T47D (cell line): ENCODE data around the gene PPDPF.
"Not testable (repeated sequence)": the region's sequence is repeated elsewhere in the genome, so short reads cannot be mapped to it uniquely, and the experiment has no call there.

Source experiments
- DNase-seq, 2 experiments: peaks; one replicate each; pipeline versions ENCODE4 v3.0.0 to v3.0.0-alpha.2; 2011 to 2012; ENCODE audit warnings: low read depth in 1 of 2, low spot score in 1 of 2
- JUND ChIP-seq: IDR thresholded peaks from 2 replicates; pipeline ENCODE4 v1.6.1; 2012; ENCODE audit warnings: low read depth
- in situ Hi-C: cut with HindIII; loops from 2 replicates; pipeline ENCODE4 v1.10.0; 2016; ENCODE audit warnings: low sequenced_read_pairs, low pct_unique_long_range_greater_than_20kb

PPDPF gene, protein sequence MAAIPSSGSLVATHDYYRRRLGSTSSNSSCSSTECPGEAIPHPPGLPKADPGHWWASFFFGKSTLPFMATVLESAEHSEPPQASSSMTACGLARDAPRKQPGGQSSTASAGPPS

DNA sequence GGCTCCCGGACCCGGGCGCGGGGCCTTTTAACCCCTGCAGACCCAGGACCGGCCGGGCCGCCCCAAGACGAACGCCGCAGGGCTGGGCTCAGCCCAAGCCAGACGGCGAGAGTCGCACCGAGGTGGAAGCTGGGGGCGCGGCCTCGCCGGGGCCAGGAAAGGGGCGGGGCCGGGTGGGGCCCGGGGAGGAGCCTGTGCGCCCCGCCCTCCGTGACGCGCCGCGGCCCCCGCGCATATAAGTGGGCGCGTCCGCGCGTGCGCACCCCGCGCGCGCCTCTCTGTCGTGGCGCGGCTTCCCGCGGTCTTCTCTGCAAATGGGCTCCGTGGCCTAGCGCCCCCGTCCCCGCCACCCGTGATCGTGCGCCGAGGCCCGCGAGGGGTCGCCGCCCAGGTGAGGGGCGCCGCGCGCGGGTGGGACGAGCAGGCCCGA, at the start of gene PPDPF:
TSS of gene PPDPF (plus strand) at position 262 of the 430 bp plus-strand sequence. CDS start 544 bp downstream, outside the sequence.
- in situ Hi-C loops = no loop called here
- DNase-seq = peak; percentile 92 to 99
- no peak for TF ChIP-seq JUND

DNA sequence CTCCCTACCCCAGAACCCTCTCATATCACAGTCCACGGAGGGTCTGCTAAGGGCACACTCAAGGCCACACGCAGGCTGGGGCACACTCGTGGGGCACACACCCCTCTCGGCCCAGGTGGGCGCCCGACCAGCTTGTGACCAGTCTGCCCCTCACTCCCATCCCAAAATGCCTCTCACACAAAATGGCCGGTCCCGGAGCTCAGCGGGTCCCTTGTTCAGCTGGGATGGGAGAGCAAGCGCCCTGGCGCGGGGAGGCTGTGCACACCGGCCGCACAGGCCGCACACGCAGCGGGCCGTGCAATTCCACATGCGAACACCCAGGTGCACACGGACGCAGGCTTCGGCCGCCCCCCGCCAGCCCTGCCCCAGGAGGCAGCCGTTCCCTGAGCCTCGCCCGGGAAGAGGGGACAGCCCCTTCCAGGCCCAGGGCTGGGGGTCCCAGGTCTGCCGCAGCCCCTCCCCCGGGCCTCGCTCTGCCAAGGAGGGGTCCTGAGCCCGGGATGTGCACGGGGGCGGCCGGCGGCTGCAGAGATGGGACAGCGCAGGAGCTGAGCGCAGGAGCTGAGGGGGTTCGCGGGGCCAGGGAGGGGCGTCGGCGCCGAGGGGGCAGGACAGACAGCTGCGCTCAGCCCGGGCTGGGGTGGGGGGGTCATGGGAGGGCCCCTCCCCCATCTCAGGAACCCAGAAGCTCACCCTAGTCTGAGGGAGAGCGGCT, 49.4 kb upstream of the PPDPF start:
- in situ Hi-C loops = no loop called here
- no peak for TF ChIP-seq JUND
- no peak for DNase-seq

DNA sequence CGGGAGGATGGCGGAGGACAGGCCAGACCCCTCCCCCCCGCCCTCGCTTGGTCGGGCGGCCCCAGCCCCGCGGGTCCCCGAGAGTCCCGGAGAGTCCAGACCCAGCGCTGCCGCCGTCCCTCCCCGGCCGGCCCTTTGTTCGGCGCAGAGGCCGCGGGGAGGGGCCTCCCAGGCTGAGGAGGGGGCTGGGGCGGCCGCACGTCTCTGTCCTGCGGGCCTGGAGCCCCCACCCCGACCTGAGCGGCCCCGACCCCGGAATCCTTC, 48.9 kb upstream of the PPDPF start:
- in situ Hi-C loops = no loop called here
- no peak for TF ChIP-seq JUND
- no peak for DNase-seq

DNA sequence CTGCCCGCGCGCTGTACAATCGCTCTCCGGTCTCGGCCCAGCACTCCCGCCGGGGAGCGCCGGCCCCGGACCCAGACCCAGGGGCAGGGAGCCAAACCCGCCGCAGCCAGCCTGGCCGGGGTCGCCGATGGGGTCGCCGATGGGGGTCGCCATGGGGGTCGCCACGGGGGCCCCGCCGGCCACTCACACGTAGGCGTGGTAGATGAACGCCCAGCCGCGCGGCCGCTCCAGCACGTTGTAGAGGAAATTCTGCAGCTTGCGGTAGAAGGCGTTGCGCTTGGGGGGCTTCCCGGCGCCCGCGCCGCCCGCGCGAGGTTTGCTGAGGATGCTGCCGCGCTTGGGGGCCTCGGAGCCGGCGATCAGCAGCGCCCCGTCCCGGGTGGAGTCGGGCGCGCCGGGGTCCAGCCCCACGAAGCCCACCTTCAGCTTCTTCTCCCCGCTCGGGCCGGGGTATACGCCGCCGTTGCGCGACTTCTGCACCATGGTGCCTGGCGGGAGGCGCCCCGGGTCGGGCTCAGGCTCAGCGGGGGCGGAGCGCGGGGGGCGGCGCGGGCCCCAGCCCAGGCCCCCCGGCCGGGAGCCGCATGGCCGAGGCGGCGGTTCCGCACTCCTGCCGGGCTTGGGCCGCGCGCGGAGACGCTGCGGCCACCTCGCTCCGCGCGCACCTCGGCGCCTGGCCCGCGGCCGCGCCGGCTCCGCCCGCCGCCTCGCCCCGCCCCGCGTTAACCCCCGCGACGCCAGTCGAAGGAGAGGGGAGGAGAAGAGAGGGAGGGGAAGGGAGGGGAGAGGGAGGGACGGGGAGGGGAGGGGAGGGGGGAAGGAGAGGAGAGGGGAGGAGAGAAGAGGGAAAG, 48.4 kb upstream of the PPDPF start, which contains the start of gene KCNQ2:
TSS of gene KCNQ2 (minus strand) at position 675 of the 851 bp plus-strand sequence. CDS start at position 483, 192 bp downstream.
- no peak for TF ChIP-seq JUND
- in situ Hi-C loops = no loop called here
- DNase-seq = peak in 1 of 2 experiments; percentile 56

DNA sequence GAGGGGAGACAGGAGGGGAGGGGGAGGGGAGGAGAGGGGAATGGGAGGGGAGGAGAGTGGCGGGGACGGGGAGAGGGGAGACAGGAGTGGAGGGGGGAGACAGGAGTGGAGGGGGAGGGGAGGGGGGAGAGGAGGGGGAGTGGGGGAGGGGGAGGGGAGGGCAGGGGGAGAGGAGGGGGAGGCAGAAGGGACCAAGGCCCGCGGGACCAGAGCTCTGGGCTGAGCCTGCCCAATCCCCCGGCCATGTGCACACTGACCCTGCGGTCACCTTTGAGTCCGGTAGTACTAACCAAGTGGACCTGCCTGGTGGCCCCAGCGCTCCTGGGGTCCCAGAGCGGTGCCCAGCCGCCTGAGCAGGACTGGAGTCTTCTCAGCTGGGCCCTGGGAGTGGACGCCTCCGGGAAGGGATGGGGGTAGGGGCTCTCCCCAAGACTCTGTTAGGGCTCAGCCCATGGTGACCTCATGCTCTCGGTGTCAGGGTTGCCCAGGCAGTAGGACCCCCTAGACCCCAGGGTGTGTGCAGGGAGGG, 47.6 kb upstream of the PPDPF start:
- in situ Hi-C loops = no loop called here
- DNase-seq = no peak
- TF ChIP-seq JUND = no peak

DNA sequence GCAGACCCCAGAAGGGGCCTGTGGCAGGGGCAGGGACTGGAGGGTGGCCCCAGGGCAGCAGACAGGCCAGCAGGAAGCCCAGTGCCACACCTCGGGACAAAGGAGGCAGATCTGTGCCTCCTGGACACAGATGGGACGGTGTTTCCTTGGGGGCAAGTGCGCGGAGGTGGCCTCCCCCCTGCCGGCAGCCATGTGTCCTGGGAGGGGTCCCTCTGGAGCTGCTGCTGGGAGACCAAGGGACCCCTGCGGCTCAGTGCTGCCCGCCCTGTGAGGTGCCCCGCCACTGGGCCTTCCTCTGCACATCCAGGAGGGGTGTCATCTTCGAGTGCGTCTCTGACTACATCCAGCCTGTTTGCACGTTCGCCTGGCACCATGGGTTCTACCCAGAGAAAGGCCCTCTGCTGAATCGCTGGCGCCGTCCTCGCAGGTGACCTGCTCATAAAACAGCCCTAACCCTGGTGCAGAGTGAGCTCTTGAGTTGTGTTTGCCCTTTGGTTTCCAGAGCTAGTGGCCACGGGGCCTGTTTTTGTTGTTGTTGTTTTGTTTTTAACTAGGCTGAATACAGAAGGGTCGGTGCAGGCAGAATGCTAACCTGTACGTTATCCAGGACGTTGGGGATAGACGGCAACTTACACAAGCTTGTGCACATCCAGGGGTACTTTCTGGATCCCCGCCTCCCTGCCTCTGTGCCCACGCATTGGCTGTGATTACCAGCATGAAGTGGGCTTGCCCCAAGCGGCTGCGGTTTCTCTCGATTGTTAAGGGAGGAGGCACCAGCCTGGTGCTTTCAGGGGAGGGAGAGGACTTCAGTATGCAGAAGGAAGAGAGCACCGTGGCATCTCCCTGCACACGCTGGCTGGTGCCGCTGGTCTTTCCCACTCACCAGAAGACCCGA, 46.8 kb upstream of the PPDPF start:
- DNase-seq = no peak
- TF ChIP-seq JUND = no peak
- in situ Hi-C loops = no loop called here

DNA sequence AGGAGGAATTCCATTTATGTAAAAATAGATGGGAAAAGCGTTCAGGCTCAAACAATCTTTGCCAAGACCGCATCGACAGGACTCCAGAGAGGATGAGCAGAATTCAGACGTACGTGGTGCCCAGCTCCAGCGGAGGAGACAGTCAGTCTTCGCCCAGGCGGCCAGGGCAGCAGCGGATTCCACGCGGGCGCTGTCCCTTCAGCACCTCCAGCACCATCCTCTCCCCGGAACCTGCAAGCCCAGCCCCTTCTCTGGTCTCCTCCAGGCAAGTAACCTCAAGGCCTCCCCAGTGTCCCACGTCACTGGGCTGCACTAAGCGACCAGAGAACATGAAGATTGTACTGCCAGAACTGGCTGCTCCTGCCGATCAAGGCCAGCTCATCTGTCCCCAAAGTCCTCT, 45.4 kb upstream of the PPDPF start:
- no peak for TF ChIP-seq JUND
- DNase-seq = peak; percentile 84 to 92
- in situ Hi-C loops = no loop called here

DNA sequence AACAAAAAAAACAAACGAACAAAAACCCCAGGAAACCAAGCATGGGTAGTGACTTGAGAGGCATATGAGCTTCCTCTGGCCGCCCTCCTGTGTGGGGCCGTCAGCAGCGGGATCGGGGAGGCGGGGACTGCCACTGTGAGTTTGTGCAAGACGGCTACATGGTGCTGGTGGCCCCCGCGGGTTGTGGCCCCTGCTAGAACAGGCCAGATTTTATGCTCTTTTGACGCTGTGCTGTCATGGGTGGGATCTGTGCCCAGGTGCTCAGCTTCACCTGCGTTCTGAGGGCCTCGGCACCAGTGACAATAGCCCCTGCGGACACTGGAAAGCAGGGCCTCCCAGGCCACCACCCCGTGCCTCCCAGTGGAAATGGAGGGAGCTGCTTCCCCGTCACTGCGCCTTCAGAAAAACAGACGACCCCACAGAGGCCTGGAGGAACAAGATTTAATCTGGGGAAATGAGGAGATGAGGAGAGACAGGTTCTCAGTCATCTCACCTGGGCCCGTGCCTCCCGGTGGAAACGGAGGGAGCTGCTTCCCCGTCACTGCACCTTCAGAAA, 43.4 kb upstream of the PPDPF start:
- in situ Hi-C loops = no loop called here
- TF ChIP-seq JUND = no peak
- DNase-seq = no peak

DNA sequence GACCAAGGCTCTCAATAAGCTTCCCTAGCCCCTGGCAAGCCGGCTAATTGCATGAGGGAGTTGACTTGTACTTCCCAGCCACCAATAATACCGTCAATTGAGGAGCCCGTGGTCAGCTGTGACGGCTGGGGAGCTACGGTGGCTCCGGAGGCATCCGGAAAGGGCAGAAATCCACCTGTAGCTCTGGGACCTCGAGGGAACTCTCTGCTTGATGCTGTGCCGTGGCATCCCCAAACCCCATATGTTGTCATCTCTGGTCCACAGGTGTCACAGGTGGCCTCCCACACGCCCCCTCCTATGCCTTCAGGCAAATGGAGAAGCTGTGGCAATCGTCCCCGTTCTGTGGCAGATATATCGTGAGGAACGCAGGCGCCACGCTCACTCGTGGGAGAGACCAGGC, 42.6 kb upstream of the PPDPF start:
- DNase-seq = no peak
- no peak for TF ChIP-seq JUND
- in situ Hi-C loops = no loop called here

DNA sequence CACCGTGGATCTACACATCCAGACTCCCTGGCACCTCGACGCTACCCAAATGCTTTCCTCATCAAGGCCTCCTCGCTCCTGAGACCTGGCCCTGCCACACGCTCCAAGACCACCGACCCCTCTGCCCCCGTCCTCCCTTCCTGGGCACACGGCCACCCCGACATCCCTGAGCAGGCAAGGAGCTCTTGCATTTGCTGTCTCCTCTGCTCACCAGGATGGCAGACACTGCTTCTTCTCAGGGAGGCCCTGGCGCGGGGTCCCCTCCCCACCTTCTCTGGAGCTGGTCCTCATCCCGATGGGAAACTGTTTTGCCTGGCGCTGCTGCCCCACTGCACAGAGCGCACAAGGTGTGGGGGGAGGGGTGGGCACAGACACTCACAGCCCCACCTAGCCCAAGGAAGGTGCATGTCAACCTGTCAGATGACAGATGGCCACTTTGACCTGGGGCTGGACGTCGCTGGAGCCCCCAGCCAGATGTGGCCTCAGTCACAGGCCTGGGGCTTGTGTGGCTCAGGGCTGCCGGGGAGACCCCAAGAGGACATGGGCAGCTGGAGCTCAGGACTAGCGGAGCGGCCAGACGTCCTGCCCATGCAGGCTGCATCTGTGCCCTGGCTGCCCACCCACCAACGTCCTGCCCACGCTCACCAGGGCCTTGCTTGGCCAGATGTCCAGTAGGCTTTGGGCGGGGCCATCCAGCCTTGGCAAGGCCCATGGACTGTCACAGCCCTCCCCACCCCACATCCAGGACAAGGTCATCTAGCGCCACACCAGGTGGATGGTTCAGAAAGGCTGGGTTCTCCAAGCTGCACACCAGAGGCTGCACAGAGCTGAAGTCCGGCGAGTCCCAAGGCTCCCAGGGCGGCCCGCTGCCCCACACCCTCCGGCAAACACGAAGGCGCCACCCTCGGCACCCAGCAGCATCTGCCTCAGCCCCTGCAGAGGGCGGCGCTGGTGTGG, 41.9 kb upstream of the PPDPF start:
- DNase-seq = no peak
- TF ChIP-seq JUND = no peak
- in situ Hi-C loops = no loop called here

DNA sequence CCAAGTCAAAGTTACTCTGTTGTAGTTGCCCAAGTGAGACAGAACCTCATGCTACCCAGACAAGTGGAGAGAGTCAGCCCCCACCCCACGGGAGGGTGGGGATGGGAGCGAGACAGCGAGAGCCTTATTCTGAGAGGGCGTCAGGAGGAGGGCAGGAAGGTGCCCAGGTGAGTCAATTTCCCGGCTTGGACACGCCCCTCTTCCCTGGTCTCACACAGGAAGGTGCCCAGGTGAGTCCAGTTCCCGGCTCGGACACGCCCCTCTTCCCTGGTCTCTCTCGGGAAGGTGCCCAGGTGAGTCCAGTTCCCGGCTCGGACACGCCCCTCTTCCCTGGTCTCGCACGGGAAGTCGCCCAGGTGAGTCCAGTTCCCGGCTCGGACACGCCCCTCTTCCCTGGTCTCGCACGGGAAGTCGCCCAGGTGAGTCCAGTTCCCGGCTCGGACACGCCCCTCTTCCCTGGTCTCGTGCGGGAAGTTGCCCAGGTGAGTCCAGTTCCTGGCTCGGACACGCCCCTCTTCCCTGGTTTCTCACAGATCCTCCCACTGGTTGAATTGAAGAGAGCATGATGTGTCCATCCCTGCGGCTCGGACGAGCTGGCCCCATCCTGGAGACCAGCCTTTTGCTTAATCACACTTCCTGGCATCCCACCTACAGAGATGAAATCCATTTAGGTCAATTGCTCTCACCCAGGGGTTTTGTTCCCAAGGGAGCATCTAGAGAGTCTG, 40.7 kb upstream of the PPDPF start:
- DNase-seq = peak in 1 of 2 experiments; percentile 81
- in situ Hi-C loops = not testable (repeated sequence)
